ENCODE data around the gene PARD3B.

DNA sequence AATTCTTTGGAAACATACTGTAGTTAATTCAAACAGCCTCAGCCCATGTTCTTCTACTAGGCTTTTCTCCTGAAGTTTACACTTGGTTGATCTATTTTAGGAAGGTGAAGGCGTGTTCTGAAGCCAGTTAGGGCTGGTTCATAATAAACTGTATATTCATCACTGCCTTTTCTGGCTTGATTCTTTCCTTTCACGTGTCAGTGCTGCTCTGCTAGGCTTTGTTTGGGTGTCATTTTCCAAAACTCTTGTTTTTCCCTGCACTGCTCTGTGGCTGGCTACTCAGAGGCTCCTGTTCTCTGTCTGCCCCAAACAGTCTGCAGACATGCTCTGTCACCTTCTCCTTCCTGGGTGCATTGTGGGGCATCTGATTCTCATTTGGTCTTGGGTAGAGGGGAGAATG is 136.1 kb downstream of the PARD3B start:
- no peak for TF ChIP-seq POLR2A (IDR thresholded peaks at IDR 0.05)
- TF ChIP-seq, protein P1, sequence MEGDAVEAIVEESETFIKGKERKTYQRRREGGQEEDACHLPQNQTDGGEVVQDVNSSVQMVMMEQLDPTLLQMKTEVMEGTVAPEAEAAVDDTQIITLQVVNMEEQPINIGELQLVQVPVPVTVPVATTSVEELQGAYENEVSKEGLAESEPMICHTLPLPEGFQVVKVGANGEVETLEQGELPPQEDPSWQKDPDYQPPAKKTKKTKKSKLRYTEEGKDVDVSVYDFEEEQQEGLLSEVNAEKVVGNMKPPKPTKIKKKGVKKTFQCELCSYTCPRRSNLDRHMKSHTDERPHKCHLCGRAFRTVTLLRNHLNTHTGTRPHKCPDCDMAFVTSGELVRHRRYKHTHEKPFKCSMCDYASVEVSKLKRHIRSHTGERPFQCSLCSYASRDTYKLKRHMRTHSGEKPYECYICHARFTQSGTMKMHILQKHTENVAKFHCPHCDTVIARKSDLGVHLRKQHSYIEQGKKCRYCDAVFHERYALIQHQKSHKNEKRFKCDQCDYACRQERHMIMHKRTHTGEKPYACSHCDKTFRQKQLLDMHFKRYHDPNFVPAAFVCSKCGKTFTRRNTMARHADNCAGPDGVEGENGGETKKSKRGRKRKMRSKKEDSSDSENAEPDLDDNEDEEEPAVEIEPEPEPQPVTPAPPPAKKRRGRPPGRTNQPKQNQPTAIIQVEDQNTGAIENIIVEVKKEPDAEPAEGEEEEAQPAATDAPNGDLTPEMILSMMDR (IDR thresholded peaks at IDR 0.05): no peak
